Embryonic facial prominence (tissue), 1 donor: ENCODE data around the gene TSPAN31.

Experiments used
- DNase-seq: peaks from one replicate; pipeline ENCODE4 v3.0.0-alpha.2; 2016; ENCODE audit errors: extremely low spot score

The TSPAN31 gene

DNA sequence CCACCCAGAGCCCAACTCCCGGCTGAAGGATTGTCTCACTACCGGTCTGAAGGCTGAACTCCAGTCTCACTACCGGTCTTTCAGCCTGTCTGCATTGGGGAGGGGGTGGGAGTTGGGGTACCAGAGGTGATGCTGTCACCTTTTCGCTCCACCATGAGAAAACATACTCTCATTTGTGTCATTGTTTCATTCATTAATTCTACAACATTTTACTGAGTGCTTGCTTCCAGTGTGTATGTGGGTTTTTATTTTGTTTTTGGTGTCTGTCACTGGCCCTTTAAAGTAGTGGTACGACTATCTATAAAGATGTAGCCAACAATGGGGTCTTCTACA is 7.8 kb downstream of the TSPAN31 start:
- no peak for DNase-seq

DNA sequence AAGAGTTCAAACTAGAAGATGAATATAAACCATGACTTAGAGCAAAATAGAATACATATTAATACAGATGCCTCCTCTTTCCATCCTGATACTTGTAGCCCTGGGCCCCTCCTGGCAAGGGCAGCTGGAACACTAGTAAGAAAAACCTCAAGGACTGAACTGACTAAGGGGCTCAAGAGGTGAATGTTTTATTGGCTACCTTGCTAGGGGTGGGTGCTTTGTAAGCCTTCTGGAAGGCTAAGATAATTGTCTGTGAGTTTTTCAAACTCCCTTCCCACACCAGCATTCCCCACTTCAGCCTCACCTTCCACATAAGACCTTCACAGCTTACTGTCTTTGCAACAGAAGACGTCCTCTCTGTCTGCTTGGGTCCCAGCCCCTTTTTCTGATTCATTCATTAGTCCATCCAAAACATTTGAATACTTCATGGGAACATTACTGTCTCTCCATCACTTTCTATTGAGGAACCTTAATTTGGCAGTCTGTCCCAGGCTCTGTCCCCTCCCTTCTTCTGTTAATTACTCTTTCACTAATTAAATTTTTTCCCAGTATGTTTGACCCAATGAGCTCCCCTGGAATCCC is 9.0 kb downstream of the TSPAN31 start:
- no peak for DNase-seq

- DNase-seq = no peak
Observed at GRCh38 chr12:57754411-57755193, 9.8 kb downstream of the TSPAN31 start, which contains the start of gene MARCHF9. Gene MARCHF9, plus strand, starts transcription at chr12:57755103. Its CDS starts 426 bp downstream, at chr12:57755529.

DNA sequence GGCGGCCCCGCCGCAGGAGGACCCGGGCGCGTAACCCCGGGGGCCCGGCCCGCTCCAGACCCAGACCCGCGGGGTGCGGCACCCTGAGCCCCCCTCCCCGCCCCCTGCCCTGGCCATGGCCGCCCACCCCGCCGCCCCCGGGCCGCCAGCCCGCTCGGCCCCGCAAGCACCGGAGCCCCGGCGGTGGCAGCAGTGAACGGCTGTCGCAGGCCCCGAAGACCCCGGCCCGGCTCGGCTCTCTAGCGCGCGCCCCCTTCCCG is 10.3 kb downstream of the TSPAN31 start:
- no peak for DNase-seq

GRCh38 chr12:57755454-57756372 is 10.9 kb downstream of the TSPAN31 start:
- no peak for DNase-seq

DNA sequence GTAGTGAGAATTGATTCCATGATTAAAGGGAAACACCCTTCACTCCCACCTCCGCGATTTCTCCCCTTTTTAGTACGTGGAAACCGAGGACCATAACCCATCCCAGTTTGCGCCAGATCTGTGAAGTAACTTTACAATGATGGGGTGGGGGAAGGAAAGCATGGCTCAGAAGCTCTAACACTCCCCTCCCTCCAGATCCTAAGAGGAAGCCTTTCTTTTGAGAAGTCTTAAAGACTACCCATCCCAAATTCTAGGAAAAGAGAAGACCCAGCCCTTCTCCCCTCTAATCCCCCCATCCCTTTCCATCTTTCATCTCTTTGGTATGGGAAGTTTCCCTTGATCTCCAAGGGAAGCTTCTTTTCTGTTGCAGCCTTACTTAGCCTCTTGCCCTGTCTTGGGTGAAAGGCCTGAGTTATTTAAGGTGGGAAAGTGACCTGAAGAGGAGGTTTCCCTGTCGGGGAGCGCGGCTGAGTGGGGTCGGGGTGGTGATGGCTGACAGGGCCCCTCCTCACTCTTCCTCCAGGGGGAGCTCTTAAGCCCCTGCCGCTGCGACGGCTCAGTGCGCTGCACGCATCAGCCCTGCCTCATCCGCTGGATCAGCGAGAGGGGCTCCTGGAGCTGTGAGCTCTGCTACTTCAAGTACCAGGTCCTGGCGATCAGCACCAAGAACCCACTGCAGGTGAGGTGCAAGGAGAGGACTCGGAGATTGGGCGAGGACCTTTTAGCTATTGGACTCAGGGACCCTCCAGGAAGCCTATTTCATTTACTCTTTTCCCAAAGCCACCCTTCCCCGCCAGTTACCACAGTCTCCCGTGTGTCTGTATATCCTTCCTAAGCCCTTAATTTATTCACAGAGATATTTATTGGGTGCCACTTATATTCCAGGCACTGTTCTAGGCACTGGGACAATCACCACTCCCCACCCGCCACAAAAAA is 11.8 kb downstream of the TSPAN31 start:
- no peak for DNase-seq

- no peak for DNase-seq
Observed at GRCh38 chr12:57757771-57758170, 12.9 kb downstream of the TSPAN31 start.

DNA sequence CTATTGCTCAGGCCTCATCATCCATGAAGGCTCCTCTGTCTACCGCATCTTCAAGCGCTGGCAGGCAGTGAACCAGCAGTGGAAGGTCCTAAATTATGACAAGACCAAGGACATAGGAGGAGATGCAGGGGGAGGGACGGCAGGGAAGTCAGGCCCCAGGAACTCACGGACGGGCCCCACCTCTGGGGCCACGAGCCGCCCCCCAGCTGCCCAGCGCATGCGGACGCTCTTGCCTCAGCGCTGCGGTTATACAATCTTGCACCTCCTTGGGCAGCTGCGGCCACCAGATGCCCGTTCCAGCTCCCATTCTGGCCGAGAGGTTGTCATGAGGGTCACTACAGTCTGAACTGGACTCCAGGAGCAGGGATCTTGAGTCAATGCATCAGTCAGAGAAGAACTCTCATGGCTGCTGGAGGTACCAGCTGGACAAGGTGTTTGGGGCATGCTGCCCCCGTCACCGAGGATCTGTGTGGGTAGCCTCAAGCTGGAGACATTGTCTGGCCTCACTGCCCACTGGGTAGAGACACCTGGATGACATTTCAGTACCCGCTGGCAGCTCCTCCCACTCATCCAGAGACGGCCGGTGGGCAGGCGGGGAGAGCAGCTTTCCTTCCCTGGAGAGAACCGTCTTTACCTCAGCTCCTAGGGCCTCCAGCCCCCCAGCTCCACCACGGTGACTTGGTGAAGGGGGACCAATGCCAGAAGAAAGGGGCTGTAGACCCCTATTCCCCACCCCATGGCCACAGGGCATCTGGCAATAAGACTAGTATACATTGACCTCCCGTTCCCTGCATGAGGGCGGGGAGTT is 13.9 kb downstream of the TSPAN31 start:
- no peak for DNase-seq

DNA sequence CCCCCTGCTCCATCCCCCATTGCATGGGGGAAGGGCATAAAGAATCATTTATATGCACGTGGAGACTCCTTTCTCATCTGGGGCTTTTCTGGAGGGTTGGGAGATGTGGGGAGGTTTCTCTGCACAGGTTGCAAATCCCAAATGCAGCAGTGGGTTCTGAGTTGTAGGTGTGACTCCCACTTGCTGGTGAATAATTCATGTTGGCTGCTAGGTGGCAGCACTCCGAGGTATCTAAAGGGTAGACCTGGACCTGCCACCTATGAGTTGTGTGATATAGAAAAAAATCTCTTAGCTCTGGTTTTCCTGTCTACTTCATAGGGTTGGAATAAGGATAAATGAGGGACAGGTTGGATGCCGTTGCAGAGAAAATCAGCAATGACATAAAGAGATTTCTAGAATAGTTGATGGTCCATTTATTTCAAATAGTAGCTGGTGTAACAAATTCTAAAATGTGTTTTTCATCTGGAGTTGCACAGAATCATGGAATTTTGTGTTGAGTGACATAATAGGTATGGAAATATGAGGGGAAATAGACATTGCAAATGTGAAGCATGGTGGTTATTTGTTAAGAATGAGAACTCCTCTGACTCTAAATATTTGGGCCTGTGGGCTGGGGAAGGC is 14.6 kb downstream of the TSPAN31 start:
- no peak for DNase-seq

DNA sequence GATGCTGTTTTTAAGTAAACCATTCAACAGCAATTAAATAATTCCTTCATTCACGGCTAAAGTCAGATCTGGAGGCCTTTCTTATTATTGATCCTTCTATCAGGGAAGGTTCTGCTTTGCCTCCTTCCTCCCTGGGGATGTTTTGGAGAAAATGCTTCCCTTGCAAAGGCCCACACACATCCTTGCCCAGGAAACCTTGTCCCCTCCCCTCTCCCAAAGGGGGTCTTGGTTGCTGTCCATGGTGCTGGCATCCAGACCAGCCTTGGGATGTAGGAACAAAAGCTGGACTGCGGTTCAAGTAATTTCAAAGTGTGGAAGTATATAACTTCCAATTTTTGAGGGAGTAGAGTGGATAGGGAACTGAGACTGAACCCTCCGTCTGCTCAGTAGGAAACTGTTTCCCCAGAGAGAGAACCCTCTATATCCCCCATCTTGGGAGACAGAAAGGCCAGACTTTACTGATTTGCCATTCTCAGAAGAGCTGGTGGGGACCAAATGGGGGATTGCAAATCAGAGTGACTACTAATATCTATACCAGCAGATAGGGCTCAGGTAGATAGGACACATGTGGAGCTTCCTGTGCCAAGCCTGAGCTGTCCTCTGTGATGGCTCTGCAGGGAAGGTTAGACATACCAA is 15.6 kb downstream of the TSPAN31 start:
- no peak for DNase-seq

- DNase-seq = no peak
Observed at GRCh38 chr12:57761391-57761998, 16.7 kb downstream of the TSPAN31 start.

DNA sequence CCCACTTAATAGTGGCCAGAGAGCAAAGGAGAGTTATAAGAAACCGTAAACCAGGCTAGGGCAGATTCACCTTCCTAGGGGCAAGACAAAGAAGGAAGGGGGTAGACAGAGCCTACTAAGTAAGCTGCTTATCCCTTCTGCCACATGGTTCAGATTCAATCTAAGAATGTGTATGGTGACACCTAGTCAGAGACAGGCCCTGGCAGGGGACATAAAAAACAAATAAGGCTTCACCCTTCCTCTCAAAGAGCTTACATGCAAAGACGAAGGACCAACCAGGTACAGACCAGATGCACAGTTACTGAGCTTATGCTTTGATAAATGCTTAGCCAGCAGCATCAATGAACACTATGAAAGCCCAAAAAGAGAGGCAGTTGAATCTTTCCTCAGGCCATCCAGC is 17.6 kb downstream of the TSPAN31 start:
- no peak for DNase-seq

- no peak for DNase-seq
Observed at GRCh38 chr12:57763881-57764661, 19.2 kb downstream of the TSPAN31 start.

DNA sequence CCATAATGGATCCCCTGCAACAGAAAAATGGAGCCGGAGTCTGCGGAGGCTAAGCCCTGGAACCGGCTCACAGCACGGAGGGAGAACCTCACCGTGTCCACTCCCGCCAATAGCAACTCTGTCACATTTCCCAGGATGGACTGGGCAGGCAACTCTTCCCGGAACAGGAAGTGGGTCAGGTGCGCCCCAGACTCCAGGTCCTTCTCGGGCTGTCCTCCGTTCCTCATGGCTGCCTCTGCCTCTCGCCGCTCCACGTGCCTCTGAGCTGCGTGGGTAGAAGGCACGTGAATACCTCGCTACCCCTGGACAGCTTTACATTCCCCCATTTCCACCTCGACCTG is 19.8 kb downstream of the TSPAN31 start:
- no peak for DNase-seq

DNA sequence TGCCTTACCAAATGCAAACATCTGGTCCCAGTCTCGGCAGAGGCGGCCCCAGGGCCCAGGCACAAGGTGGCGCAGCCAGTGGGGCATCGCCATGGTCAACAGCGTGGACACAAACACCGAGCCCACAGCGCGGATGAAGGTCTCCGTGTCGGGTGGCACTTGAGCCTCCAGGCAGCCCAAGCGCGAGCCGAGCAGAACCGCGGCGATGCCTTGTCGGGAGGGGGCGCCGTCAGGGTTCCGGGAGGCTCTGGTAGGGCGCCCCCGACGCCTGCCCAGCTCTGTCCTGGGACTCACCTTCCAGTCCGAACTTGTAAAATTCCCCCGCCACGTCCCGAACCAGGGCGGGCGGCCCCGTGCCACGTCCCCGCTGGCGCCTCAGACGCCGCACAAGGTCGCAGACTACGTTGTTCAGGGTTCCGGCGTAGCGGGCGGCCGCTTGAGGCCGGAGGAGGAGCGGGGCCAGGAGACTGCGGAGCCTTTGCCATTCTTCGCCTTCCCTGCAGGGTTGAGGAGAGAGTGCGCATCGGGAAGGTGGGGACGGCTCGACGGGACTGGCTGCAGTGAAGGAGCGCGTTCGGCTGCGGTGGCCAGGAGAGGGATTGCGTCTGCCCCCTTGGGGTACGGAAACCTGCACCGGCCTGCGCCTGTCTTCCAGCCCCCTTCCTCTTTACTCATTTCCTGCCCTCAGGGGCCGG is 20.3 kb downstream of the TSPAN31 start:
- no peak for DNase-seq

GRCh38 chr12:57765698-57766463 is 21.0 kb downstream of the TSPAN31 start:
- DNase-seq = no peak
